ENCODE measurements around the gene PLEKHG5.
"Not testable (repeated sequence)": the region's sequence is repeated elsewhere in the genome, so short reads cannot be mapped to it uniquely, and the experiment has no call there.

DNA sequence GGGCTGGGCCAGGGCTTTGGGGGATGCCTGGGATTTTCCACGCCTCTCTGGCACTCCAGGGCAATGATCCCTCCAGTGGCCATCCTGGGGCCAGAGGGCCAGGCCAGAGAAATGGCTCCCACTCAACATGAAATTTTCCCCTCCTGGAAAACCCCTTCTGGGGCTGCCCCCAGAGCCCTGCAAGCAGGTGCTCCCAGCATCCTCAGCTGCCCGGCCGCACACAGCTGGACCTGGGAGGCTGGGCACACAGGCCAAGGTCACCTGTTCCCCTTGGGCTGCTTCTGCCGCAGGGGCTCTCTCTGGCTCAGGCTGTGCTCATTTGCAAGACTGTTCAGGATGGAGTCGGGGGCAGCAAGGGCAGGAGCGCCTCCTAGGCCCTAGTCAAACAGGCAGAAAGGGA, 63.0 kb downstream of the PLEKHG5 start:
- TF ChIP-seq POLR2A (IDR thresholded peaks at IDR 0.05), result not testable (repeated sequence)
- TF ChIP-seq, protein P1, sequence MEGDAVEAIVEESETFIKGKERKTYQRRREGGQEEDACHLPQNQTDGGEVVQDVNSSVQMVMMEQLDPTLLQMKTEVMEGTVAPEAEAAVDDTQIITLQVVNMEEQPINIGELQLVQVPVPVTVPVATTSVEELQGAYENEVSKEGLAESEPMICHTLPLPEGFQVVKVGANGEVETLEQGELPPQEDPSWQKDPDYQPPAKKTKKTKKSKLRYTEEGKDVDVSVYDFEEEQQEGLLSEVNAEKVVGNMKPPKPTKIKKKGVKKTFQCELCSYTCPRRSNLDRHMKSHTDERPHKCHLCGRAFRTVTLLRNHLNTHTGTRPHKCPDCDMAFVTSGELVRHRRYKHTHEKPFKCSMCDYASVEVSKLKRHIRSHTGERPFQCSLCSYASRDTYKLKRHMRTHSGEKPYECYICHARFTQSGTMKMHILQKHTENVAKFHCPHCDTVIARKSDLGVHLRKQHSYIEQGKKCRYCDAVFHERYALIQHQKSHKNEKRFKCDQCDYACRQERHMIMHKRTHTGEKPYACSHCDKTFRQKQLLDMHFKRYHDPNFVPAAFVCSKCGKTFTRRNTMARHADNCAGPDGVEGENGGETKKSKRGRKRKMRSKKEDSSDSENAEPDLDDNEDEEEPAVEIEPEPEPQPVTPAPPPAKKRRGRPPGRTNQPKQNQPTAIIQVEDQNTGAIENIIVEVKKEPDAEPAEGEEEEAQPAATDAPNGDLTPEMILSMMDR (IDR thresholded peaks at IDR 0.05 in 4 of 5, conservative IDR thresholded peaks at IDR 0.05 in 1 of 5), result not testable (repeated sequence)
